Uterus (tissue), 2 donors: Measurements from ENCODE around the gene ZNF438.

Source experiments
- POLR2A ChIP-seq, 2 donors: fragments of 450-650 bp; IDR thresholded peaks; one replicate each; pipeline ENCODE4 v1.6.1; 2016; ENCODE audit warnings: antibody characterized with exemption in 2 of 2, mild to moderate bottlenecking in 1 of 2, moderate library complexity in 1 of 2
- TF ChIP-seq, protein P1 (sequence below), 4 experiments: fragments of 200-600 bp in 2 of 4; fragments of 450-650 bp in 2 of 4; sonication (generic) in 2 of 4; IDR thresholded peaks; one replicate each; pipeline ENCODE4 v1.5.1; 2016 to 2019; ENCODE audit warnings: antibody characterized with exemption in 4 of 4, mild to moderate bottlenecking in 2 of 4, moderate library complexity in 1 of 4

DNA sequence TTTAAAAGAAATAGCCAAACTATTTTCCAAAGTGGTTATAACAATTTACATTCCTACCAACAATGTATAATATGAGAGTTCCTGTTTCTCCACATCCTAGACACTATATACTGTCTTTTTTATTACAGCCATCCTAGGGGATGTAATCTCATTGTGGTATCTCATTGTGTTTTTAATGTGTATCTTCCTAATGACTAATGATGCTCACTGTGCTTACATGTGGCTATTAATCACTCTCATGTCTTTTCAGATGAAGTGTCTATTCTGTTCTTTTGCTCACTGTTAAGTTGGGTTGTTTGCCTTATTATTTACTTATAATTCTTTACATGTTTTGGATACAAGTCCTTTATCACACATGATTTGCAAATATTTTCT, 71.8 kb downstream of the ZNF438 start:
- no peak for TF ChIP-seq POLR2A (IDR thresholded peaks at IDR 0.05)
- TF ChIP-seq, protein P1, sequence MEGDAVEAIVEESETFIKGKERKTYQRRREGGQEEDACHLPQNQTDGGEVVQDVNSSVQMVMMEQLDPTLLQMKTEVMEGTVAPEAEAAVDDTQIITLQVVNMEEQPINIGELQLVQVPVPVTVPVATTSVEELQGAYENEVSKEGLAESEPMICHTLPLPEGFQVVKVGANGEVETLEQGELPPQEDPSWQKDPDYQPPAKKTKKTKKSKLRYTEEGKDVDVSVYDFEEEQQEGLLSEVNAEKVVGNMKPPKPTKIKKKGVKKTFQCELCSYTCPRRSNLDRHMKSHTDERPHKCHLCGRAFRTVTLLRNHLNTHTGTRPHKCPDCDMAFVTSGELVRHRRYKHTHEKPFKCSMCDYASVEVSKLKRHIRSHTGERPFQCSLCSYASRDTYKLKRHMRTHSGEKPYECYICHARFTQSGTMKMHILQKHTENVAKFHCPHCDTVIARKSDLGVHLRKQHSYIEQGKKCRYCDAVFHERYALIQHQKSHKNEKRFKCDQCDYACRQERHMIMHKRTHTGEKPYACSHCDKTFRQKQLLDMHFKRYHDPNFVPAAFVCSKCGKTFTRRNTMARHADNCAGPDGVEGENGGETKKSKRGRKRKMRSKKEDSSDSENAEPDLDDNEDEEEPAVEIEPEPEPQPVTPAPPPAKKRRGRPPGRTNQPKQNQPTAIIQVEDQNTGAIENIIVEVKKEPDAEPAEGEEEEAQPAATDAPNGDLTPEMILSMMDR (IDR thresholded peaks at IDR 0.05): no peak
